ENCODE measurements around the gene CDA. TPM values are rescaled to one million over a fixed set of nuclear protein-coding genes. Genes with fewer than 3 reads are reported as not detected.

CDA gene
- total and polyA plus RNA-seq, 2 donors (not counting 3 experiments of a cell fraction or from before 2014, with no cell fraction given), result 0.35 to 1.9 TPM

- intact Hi-C loops (cut with micrococcal nuclease) (no loop called here), dilution Hi-C loops (cut with MboI; ENCODE audit: extremely low pct_ligation_motif_present, low sequenced_read_pairs) (no loop called here)
- H3K4me2 ChIP-seq (ENCODE audit: insufficient read depth, low read length), result no peak overlapping the region
- H3K36me3 ChIP-seq (ENCODE audit: control insufficient read depth in 2 of 2, extremely low read depth in 1 of 2, insufficient read depth in 2 of 2, low read length in 2 of 2), result no peaks in the 10 kb centered on the region
- H3K9ac ChIP-seq (replicated peaks; ENCODE audit: extremely low read depth, insufficient read depth, low read length), result no peak overlapping the region
- no peak overlapping the region for H3K4me3 ChIP-seq (replicated peaks in 1 of 3; ENCODE audit: insufficient read depth in 1 of 3, low read depth in 1 of 3, low read length in 3 of 3)
- no peaks in the 10 kb centered on the region for H3K9me1 ChIP-seq (replicated peaks; ENCODE audit: control insufficient read depth, extremely low read depth, insufficient read depth, low read length)
- TF ChIP-seq EZH2 (IDR thresholded peaks at IDR 0.05; ENCODE audit: borderline replicate concordance, low read depth, low read length, severe bottlenecking) (no peak), POLR2AphosphoS5 (IDR thresholded peaks at IDR 0.05; ENCODE audit: insufficient read depth, low read depth, low read length) (no peak), GATA2 (IDR thresholded peaks at IDR 0.05; ENCODE audit: insufficient read depth, insufficient read length, low read depth, low read length) (no peak), JUN (IDR thresholded peaks at IDR 0.05; ENCODE audit: borderline replicate concordance, insufficient read depth, insufficient read length, low read depth) (no peak), MYC (IDR thresholded peaks at IDR 0.05; ENCODE audit: low read depth, low read length) (no peak), POLR2A (IDR thresholded peaks at IDR 0.05; ENCODE audit: low read depth, low read length) (no peak), MAX (IDR thresholded peaks at IDR 0.05; ENCODE audit: insufficient read depth, insufficient read length) (no peak), FOS (IDR thresholded peaks at IDR 0.05; ENCODE audit: borderline replicate concordance, insufficient read depth, low read length) (no peak)
- TF ChIP-seq, protein P1, sequence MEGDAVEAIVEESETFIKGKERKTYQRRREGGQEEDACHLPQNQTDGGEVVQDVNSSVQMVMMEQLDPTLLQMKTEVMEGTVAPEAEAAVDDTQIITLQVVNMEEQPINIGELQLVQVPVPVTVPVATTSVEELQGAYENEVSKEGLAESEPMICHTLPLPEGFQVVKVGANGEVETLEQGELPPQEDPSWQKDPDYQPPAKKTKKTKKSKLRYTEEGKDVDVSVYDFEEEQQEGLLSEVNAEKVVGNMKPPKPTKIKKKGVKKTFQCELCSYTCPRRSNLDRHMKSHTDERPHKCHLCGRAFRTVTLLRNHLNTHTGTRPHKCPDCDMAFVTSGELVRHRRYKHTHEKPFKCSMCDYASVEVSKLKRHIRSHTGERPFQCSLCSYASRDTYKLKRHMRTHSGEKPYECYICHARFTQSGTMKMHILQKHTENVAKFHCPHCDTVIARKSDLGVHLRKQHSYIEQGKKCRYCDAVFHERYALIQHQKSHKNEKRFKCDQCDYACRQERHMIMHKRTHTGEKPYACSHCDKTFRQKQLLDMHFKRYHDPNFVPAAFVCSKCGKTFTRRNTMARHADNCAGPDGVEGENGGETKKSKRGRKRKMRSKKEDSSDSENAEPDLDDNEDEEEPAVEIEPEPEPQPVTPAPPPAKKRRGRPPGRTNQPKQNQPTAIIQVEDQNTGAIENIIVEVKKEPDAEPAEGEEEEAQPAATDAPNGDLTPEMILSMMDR (IDR thresholded peaks at IDR 0.05; ENCODE audit: extremely low read depth in 1 of 2, insufficient read depth in 1 of 2, low read depth in 1 of 2, low read length in 2 of 2), result no peak
- ChIA-PET CTCF (no interaction called here), POLR2A (no interaction called here)
- FAIRE-seq (no peak), DNase-seq (ENCODE audit: low read depth, low spot score) (no peak)
- no peaks in the 10 kb centered on the region for H3K9me3 ChIP-seq (replicated peaks; ENCODE audit: control insufficient read depth, insufficient read depth, low read length)
- no peaks in the 10 kb centered on the region for H3K79me2 ChIP-seq (ENCODE audit: control insufficient read depth, insufficient read depth, low read length)
- no TSS peak for BruUV-seq (replicated peaks)
- no peak overlapping the region for H2AFZ ChIP-seq (ENCODE audit: low read depth, low read length)
- H3K27ac ChIP-seq (ENCODE audit: insufficient read depth, low read depth, low read length), result no peak overlapping the region
- no peaks in the 10 kb centered on the region for H4K20me1 ChIP-seq (replicated peaks; ENCODE audit: control insufficient read depth, extremely low read depth, insufficient read depth, low read length)
- peaks cover 56% of the 10 kb centered on the region in 2 experiments for H3K27me3 ChIP-seq (ENCODE audit: control insufficient read depth in 2 of 2, insufficient read depth in 2 of 2, low read length in 2 of 2)
- no peaks in the 10 kb centered on the region for H3K4me1 ChIP-seq (ENCODE audit: control insufficient read depth, extremely low read depth, insufficient read depth, low read length)
These were observed 33.2 kb upstream of the CDA start for GRCh38 chr1:20555758-20556120.
